GM12878 (cell line): ENCODE measurements around the gene EXOSC6.

Source experiments
- BMI1 ChIP-seq: fragments of 450-650 bp; IDR thresholded peaks from 2 replicates; pipeline ENCODE4 v1.6.1; 2016; ENCODE audit warnings: mild to moderate bottlenecking, moderate library complexity, borderline replicate concordance
- HSF1 ChIP-seq: fragments of 150-350 bp; IDR thresholded peaks from 2 replicates; pipeline ENCODE4 v1.6.1; 2014; ENCODE audit warnings: mild to moderate bottlenecking, low read depth, low read length
- NBN ChIP-seq: fragments of 450-650 bp; IDR thresholded peaks from 2 replicates; pipeline ENCODE4 v1.6.1; 2016
- RCOR1 ChIP-seq: conservative IDR thresholded peaks from 2 replicates; pipeline ENCODE4 v1.6.1; 2012; ENCODE audit warnings: low read depth, low read length, improper control_type of control experiment
- TAF1 ChIP-seq: IDR thresholded peaks from 2 replicates; pipeline ENCODE4 v1.6.1; 2011; ENCODE audit warnings: mild to moderate bottlenecking, low read depth, low read length, borderline replicate concordance
- ZNF207 ChIP-seq: fragments of 450-650 bp; IDR thresholded peaks from 2 replicates; pipeline ENCODE4 v1.6.1; 2014; ENCODE audit warnings: antibody characterized with exemption, mild to moderate bottlenecking, borderline replicate concordance
- TF ChIP-seq, protein P1 (sequence below): fragments of 450-650 bp; formaldehyde crosslinking; IDR thresholded peaks from 2 replicates; pipeline ENCODE4 v1.4.0; 2020; ENCODE audit warnings: mild to moderate bottlenecking, moderate library complexity

- TF ChIP-seq HSF1: no peak
- TF ChIP-seq, protein P1, sequence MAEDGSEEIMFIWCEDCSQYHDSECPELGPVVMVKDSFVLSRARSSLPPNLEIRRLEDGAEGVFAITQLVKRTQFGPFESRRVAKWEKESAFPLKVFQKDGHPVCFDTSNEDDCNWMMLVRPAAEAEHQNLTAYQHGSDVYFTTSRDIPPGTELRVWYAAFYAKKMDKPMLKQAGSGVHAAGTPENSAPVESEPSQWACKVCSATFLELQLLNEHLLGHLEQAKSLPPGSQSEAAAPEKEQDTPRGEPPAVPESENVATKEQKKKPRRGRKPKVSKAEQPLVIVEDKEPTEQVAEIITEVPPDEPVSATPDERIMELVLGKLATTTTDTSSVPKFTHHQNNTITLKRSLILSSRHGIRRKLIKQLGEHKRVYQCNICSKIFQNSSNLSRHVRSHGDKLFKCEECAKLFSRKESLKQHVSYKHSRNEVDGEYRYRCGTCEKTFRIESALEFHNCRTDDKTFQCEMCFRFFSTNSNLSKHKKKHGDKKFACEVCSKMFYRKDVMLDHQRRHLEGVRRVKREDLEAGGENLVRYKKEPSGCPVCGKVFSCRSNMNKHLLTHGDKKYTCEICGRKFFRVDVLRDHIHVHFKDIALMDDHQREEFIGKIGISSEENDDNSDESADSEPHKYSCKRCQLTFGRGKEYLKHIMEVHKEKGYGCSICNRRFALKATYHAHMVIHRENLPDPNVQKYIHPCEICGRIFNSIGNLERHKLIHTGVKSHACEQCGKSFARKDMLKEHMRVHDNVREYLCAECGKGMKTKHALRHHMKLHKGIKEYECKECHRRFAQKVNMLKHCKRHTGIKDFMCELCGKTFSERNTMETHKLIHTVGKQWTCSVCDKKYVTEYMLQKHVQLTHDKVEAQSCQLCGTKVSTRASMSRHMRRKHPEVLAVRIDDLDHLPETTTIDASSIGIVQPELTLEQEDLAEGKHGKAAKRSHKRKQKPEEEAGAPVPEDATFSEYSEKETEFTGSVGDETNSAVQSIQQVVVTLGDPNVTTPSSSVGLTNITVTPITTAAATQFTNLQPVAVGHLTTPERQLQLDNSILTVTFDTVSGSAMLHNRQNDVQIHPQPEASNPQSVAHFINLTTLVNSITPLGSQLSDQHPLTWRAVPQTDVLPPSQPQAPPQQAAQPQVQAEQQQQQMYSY (CRISPR knock-in tag): no peak
- TF ChIP-seq BMI1: no peak
- no peak for TF ChIP-seq ZNF207
- no peak for TF ChIP-seq NBN
- no peak for TF ChIP-seq TAF1
- TF ChIP-seq RCOR1: no peak
Measured at GRCh38 chr16:70271696-70272095, 20.0 kb upstream of the EXOSC6 start.
